OCI-LY7 (cell line): ENCODE data around the gene LHFPL2.

Experiments
- EZH2phosphoT487 ChIP-seq: fragments of 200-600 bp; sonication (generic); IDR thresholded peaks from 2 replicates; pipeline ENCODE4 v1.6.1; 2018; ENCODE audit warnings: low read depth, borderline replicate concordance, mild to moderate bottlenecking, mixed run types, antibody characterized with exemption, low read length, moderate library complexity, mixed read lengths
- TF ChIP-seq, protein P1 (sequence below): fragments of 200-600 bp; sonication (generic); conservative IDR thresholded peaks from 2 replicates; pipeline ENCODE4 v1.5.1; 2014; ENCODE audit warnings: mild to moderate bottlenecking, antibody characterized with exemption, low read length, moderate library complexity, mixed read lengths

- TF ChIP-seq, protein P1, sequence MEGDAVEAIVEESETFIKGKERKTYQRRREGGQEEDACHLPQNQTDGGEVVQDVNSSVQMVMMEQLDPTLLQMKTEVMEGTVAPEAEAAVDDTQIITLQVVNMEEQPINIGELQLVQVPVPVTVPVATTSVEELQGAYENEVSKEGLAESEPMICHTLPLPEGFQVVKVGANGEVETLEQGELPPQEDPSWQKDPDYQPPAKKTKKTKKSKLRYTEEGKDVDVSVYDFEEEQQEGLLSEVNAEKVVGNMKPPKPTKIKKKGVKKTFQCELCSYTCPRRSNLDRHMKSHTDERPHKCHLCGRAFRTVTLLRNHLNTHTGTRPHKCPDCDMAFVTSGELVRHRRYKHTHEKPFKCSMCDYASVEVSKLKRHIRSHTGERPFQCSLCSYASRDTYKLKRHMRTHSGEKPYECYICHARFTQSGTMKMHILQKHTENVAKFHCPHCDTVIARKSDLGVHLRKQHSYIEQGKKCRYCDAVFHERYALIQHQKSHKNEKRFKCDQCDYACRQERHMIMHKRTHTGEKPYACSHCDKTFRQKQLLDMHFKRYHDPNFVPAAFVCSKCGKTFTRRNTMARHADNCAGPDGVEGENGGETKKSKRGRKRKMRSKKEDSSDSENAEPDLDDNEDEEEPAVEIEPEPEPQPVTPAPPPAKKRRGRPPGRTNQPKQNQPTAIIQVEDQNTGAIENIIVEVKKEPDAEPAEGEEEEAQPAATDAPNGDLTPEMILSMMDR: no peak
- no peak for TF ChIP-seq EZH2phosphoT487
Observed at GRCh38 chr5:78670701-78671269, 22.2 kb upstream of the LHFPL2 start.
